ENCODE results near the gene EPS15. TPM values are rescaled to one million over a fixed set of nuclear protein-coding genes. Genes with fewer than 3 reads are reported as not detected.

EPS15 gene
- total and polyA plus RNA-seq, 11 donors: 19.9 to 80.6 (median 67.8) TPM

DNA sequence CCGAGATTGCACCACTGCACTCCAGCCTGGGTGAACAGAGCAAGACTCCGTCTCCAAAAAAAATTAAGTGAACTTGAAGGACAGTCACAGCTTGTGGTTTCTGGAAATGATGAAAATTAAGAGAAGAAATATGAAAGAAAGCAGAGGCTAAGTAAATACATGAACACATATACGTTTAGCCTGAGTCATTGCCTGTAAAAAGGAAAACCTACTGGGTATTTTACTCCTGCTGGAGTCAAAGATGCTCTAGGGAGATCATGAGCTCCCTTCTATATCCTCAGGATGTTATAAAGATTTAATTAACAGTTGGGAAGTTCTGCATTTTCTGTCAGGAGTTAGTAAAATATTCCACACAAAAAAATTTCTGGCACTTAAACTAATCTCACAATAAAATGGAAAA is 145.2 kb downstream of the EPS15 start:
- Histone ChIP-seq H3K27ac (no peak overlapping the region), H3K27me3 (no peaks in the 10 kb centered on the region), H3K9me3 (no peaks in the 10 kb centered on the region), H3K4me1 (no peaks in the 10 kb centered on the region), H3K4me3 (no peak overlapping the region), H3K36me3 (peaks cover 0 to 89% (median 75%) of the 10 kb centered on the region in 9 donors)
- DNase-seq: no peak
- intact Hi-C loops (cut with DNase I): no loop called here
- WGBS, 4 donors: 93 to 96% (median 94%) methylated on average over 3 of the region's 3 CpGs
- no peak for TF ChIP-seq POLR2A (IDR thresholded peaks at IDR 0.05)
- no peak for ATAC-seq

DNA sequence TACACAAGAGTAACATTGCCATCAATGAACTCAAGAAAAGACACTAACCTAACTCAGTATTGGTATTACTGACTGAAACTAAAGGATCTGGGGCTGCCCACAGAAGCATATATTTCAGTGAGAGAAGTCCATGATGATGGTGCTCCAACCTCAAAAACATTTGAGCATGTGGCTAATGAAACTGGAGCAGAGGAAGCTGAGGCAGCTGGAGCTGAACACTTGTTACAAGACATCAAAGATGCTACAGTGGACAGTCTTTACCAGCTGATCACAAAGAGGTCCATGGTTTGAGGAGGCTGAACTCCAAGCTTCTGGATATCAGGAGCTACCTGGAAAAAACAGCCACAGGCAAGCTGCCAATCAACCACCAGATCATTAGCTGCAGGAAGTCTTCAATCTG is 146.5 kb downstream of the EPS15 start:
- ATAC-seq (no peak), DNase-seq (no peak)
- H3K4me3 ChIP-seq: no peak overlapping the region
- H3K27me3 ChIP-seq: no peaks in the 10 kb centered on the region
- intact Hi-C loops (cut with DNase I): no loop called here
- H3K9me3 ChIP-seq: no peaks in the 10 kb centered on the region
- no peak overlapping the region for H3K27ac ChIP-seq
- TF ChIP-seq POLR2A (IDR thresholded peaks at IDR 0.05): no peak
- TF ChIP-seq, protein P1, sequence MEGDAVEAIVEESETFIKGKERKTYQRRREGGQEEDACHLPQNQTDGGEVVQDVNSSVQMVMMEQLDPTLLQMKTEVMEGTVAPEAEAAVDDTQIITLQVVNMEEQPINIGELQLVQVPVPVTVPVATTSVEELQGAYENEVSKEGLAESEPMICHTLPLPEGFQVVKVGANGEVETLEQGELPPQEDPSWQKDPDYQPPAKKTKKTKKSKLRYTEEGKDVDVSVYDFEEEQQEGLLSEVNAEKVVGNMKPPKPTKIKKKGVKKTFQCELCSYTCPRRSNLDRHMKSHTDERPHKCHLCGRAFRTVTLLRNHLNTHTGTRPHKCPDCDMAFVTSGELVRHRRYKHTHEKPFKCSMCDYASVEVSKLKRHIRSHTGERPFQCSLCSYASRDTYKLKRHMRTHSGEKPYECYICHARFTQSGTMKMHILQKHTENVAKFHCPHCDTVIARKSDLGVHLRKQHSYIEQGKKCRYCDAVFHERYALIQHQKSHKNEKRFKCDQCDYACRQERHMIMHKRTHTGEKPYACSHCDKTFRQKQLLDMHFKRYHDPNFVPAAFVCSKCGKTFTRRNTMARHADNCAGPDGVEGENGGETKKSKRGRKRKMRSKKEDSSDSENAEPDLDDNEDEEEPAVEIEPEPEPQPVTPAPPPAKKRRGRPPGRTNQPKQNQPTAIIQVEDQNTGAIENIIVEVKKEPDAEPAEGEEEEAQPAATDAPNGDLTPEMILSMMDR (IDR thresholded peaks at IDR 0.05): no peak
- H3K36me3 ChIP-seq: peaks cover 0 to 92% (median 66%) of the 10 kb centered on the region in 9 donors
- H3K4me1 ChIP-seq: no peaks in the 10 kb centered on the region

DNA sequence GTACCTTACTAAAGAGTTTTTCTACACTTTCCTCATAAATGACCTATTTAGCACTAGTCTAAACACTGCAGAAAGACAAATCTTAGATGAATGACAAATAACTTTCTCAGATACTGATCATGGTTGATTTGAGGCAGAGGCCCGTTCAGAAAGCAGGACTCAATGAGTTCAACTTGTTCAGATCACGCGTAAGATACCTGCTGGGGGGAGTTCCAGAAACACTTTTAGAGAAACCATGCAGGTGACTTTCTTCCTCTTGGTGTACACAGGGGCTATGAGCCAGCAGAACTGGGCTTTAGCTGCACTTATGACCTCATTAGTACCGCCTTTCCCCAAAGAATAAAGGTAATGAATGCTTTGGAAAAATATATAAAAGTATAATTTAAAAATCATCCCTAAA is 149.9 kb downstream of the EPS15 start:
- H3K9me3 ChIP-seq: no peaks in the 10 kb centered on the region
- intact Hi-C loops (cut with DNase I): loop anchor here in 1 of 10 donors (10.0 kb wide), 1 partner anchor 1136 kb away; no protein-coding TSS in a partner anchor
- no peak overlapping the region for H3K27ac ChIP-seq
- TF ChIP-seq, protein P1 (IDR thresholded peaks at IDR 0.05): no peak
- TF ChIP-seq POLR2A (IDR thresholded peaks at IDR 0.05): no peak
- H3K36me3 ChIP-seq: peaks cover 0 to 91% (median 68%) of the 10 kb centered on the region in 9 donors
- 87 to 94% (median 92%) methylated on average over 4 of the region's 4 CpGs for WGBS, 4 donors
- H3K27me3 ChIP-seq: no peaks in the 10 kb centered on the region
- ATAC-seq: no peak
- no peak for DNase-seq
- H3K4me3 ChIP-seq: no peak overlapping the region
- H3K4me1 ChIP-seq: no peaks in the 10 kb centered on the region

DNA sequence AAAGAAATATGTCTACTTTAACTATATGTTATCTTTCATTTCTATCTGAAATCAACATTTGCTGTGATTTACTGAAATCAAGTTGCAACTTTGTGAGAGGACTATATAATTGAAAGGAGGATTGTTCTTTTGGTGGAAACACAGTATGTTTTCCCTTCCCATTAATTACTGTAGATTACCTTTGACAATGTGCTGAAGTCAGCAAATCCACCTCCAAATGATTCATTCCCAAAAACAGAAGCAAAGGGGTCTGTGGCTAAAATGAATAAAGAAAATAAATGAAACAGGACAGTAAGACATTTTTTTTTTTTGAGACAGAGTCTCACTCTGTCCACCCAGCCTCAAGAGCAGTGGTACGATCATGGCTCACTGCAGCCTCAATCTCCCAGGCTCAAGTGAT is 153.3 kb downstream of the EPS15 start:
- intact Hi-C loops (cut with DNase I): loop anchor here in 1 of 10 donors (10.0 kb wide), 1 partner anchor 1139 kb away; no protein-coding TSS in a partner anchor
- peaks cover 0 to 90% (median 69%) of the 10 kb centered on the region in 9 donors for H3K36me3 ChIP-seq
- no peak overlapping the region for H3K4me3 ChIP-seq
- H3K9me3 ChIP-seq: no peaks in the 10 kb centered on the region
- no peaks in the 10 kb centered on the region for H3K4me1 ChIP-seq
- ATAC-seq (no peak), DNase-seq (no peak)
- H3K27ac ChIP-seq: no peak overlapping the region
- TF ChIP-seq, protein P1 (IDR thresholded peaks at IDR 0.05): no peak
- no peak for TF ChIP-seq POLR2A (IDR thresholded peaks at IDR 0.05)
- WGBS, 4 donors: 91 to 100% (median 100%) methylated on average over 1 of the region's 1 CpG
- H3K27me3 ChIP-seq: no peaks in the 10 kb centered on the region

DNA sequence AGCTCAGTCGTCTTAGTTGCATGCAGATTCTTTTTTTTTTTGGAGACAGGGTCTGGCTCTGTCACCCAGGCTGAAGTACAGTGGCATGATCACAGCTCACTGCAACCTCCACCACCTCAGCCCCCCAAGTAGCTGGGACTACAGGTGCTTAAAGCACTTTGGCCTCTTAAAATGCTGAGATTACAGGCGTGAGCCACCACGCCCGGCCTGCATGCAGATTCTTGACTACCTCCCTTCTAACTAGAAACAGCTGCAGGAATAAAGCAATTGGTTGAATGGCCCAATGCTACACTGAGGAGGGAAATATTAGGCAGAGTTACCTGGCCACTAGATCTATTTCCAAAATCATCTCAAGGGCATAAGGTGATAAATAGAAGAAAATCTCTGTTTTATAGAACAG is 159.2 kb downstream of the EPS15 start:
- intact Hi-C loops (cut with DNase I): loop anchor here in 2 of 10 donors (10.0 kb wide), 2 partner anchors 175 to 1145 kb away; no protein-coding TSS in a partner anchor
- no peak for DNase-seq
- Histone ChIP-seq H3K36me3 (peaks cover 0 to 98% (median 91%) of the 10 kb centered on the region in 9 donors), H3K4me3 (no peak overlapping the region), H3K4me1 (no peaks in the 10 kb centered on the region), H3K27me3 (no peaks in the 10 kb centered on the region), H3K27ac (no peak overlapping the region), H3K9me3 (no peaks in the 10 kb centered on the region)
- TF ChIP-seq, protein P1 (IDR thresholded peaks at IDR 0.05): no peak
- TF ChIP-seq POLR2A (IDR thresholded peaks at IDR 0.05): no peak
- WGBS, 4 donors: 85 to 92% (median 89%) methylated on average over 4 of the region's 4 CpGs
- ATAC-seq: no peak
